ENCODE results near the gene TRNT1. TPM values are rescaled to one million over a fixed set of nuclear protein-coding genes. Genes with fewer than 3 reads are reported as not detected.
A peak's percentile ranks its signal among the peaks of the same experiment; 100 is the strongest.

The TRNT1 gene
- total RNA-seq, 1 donor = 22.4 TPM

GRCh38 chr3:3087279-3087678, 39.5 kb upstream of the TRNT1 start:
- DNase-seq (ENCODE audit: insufficient read length, low spot score, missing footprints) = no peak
- no peak overlapping the region for H3K4me3 ChIP-seq (ENCODE audit: insufficient read depth, low read length)
- H3K27ac ChIP-seq (ENCODE audit: low read depth, low read length) = no peak overlapping the region

DNA sequence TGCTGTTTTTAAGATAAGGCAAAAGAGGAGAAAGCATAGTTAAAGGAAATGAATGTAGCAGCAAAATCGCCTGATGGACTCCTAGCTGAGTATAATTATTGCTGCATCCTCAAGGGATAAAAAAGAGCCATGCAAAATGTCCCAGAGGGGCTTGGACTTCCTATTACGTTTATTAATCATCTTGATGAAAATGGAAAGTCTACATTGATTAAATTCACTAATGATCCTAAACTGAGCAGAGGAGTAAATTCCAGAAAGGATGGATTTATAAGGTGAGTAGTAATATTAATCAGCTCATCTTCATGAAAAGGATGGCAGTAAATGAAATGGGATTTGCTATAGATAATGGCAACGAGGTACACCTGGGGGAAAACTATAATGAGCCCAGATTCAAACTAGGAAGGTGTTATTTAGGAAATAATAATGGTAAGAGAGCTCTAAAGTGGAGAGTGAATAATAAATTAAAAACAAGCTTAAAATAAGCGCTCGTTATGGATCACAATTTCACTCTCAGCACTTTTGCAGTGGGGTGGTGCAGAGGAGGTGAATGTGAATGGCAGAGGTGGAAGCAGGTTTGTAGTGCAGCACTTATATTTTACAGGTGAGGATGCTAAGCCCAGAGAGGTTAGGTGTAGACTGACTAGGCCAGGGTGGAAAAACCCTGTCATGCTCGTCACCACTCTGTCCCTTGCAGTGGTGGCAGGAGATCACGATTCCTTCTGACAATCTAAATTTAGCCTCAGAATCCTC, 38.8 kb upstream of the TRNT1 start:
- H3K4me1 ChIP-seq (ENCODE audit: insufficient read depth, low read length) = no peaks in the 10 kb centered on the region

More at GRCh38 chr3:3087279-3087678, 39.5 kb upstream of the TRNT1 start:
- H3K4me2 ChIP-seq (ENCODE audit: insufficient read depth, low read length) = no peak overlapping the region
- H3K36me3 ChIP-seq (ENCODE audit: insufficient read depth, low read length) = no peaks in the 10 kb centered on the region
- no peaks in the 10 kb centered on the region for H3K79me2 ChIP-seq (ENCODE audit: insufficient read depth, low read length)
- H3K4me1 ChIP-seq (ENCODE audit: insufficient read depth, low read length) = no peaks in the 10 kb centered on the region
- no peaks in the 10 kb centered on the region for H3K27me3 ChIP-seq (ENCODE audit: insufficient read depth, low read length)
- H2AFZ ChIP-seq (ENCODE audit: low read length) = no peak overlapping the region
- TF ChIP-seq, protein P1, sequence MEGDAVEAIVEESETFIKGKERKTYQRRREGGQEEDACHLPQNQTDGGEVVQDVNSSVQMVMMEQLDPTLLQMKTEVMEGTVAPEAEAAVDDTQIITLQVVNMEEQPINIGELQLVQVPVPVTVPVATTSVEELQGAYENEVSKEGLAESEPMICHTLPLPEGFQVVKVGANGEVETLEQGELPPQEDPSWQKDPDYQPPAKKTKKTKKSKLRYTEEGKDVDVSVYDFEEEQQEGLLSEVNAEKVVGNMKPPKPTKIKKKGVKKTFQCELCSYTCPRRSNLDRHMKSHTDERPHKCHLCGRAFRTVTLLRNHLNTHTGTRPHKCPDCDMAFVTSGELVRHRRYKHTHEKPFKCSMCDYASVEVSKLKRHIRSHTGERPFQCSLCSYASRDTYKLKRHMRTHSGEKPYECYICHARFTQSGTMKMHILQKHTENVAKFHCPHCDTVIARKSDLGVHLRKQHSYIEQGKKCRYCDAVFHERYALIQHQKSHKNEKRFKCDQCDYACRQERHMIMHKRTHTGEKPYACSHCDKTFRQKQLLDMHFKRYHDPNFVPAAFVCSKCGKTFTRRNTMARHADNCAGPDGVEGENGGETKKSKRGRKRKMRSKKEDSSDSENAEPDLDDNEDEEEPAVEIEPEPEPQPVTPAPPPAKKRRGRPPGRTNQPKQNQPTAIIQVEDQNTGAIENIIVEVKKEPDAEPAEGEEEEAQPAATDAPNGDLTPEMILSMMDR (IDR thresholded peaks at IDR 0.05; ENCODE audit: extremely low read depth, low read depth, low read length) = no peak
- H4K20me1 ChIP-seq (ENCODE audit: insufficient read depth, low read length) = no peaks in the 10 kb centered on the region
- no peaks in the 10 kb centered on the region for H3K9me3 ChIP-seq (ENCODE audit: low read depth, low read length)

GRCh38 chr3:3089017-3089416, 37.7 kb upstream of the TRNT1 start:
- no peaks in the 10 kb centered on the region for H3K9me3 ChIP-seq (ENCODE audit: low read depth, low read length)
- H3K27ac ChIP-seq (ENCODE audit: low read depth, low read length) = no peak overlapping the region
- no peaks in the 10 kb centered on the region for H3K27me3 ChIP-seq (ENCODE audit: insufficient read depth, low read length)
- no peaks in the 10 kb centered on the region for H4K20me1 ChIP-seq (ENCODE audit: insufficient read depth, low read length)
- no peak overlapping the region for H2AFZ ChIP-seq (ENCODE audit: low read length)
- no peaks in the 10 kb centered on the region for H3K79me2 ChIP-seq (ENCODE audit: insufficient read depth, low read length)
- TF ChIP-seq, protein P1 (IDR thresholded peaks at IDR 0.05; ENCODE audit: extremely low read depth, low read depth, low read length) = no peak
- no peak overlapping the region for H3K4me2 ChIP-seq (ENCODE audit: insufficient read depth, low read length)
- peak; percentile 13 for DNase-seq (ENCODE audit: insufficient read length, low spot score, missing footprints)
- H3K4me1 ChIP-seq (ENCODE audit: insufficient read depth, low read length) = no peaks in the 10 kb centered on the region
- H3K36me3 ChIP-seq (ENCODE audit: insufficient read depth, low read length) = no peaks in the 10 kb centered on the region
- H3K4me3 ChIP-seq (ENCODE audit: insufficient read depth, low read length) = no peak overlapping the region

More for the DNA sequence above, 38.8 kb upstream of the TRNT1 start:
- Histone ChIP-seq H3K79me2 (ENCODE audit: insufficient read depth, low read length) (no peaks in the 10 kb centered on the region), H3K4me2 (ENCODE audit: insufficient read depth, low read length) (no peak overlapping the region), H3K4me3 (ENCODE audit: insufficient read depth, low read length) (no peak overlapping the region), H3K9me3 (ENCODE audit: low read depth, low read length) (no peaks in the 10 kb centered on the region), H4K20me1 (ENCODE audit: insufficient read depth, low read length) (no peaks in the 10 kb centered on the region), H3K27me3 (ENCODE audit: insufficient read depth, low read length) (no peaks in the 10 kb centered on the region), H3K36me3 (ENCODE audit: insufficient read depth, low read length) (no peaks in the 10 kb centered on the region), H3K27ac (ENCODE audit: low read depth, low read length) (no peak overlapping the region), H2AFZ (ENCODE audit: low read length) (no peak overlapping the region)
- TF ChIP-seq, protein P1 (IDR thresholded peaks at IDR 0.05; ENCODE audit: extremely low read depth, low read depth, low read length) = no peak
- no peak for DNase-seq (ENCODE audit: insufficient read length, low spot score, missing footprints)

- no peak for DNase-seq (ENCODE audit: insufficient read length, low spot score, missing footprints)
- no peaks in the 10 kb centered on the region for H3K4me1 ChIP-seq (ENCODE audit: insufficient read depth, low read length)
- H3K9me3 ChIP-seq (ENCODE audit: low read depth, low read length) = no peaks in the 10 kb centered on the region
- no peaks in the 10 kb centered on the region for H3K27me3 ChIP-seq (ENCODE audit: insufficient read depth, low read length)
- H3K36me3 ChIP-seq (ENCODE audit: insufficient read depth, low read length) = no peaks in the 10 kb centered on the region
- TF ChIP-seq, protein P1 (IDR thresholded peaks at IDR 0.05; ENCODE audit: extremely low read depth, low read depth, low read length) = no peak
- H4K20me1 ChIP-seq (ENCODE audit: insufficient read depth, low read length) = no peaks in the 10 kb centered on the region
- no peak overlapping the region for H3K4me3 ChIP-seq (ENCODE audit: insufficient read depth, low read length)
- no peak overlapping the region for H3K4me2 ChIP-seq (ENCODE audit: insufficient read depth, low read length)
- no peak overlapping the region for H2AFZ ChIP-seq (ENCODE audit: low read length)
- no peaks in the 10 kb centered on the region for H3K79me2 ChIP-seq (ENCODE audit: insufficient read depth, low read length)
- no peak overlapping the region for H3K27ac ChIP-seq (ENCODE audit: low read depth, low read length)
These were observed 28.8 kb upstream of the TRNT1 start for GRCh38 chr3:3097958-3098357.

Measured in osteoblast (primary cell).